ENCODE data around the gene ABCA4. TPM values are rescaled to one million over a fixed set of nuclear protein-coding genes. Genes with fewer than 3 reads are reported as not detected.

ABCA4 gene
- total RNA-seq, 1 donor from 2014 or later = 1.2 TPM

- H4K20me1 ChIP-seq (ENCODE audit: low read depth) = no peaks in the 10 kb centered on the region
- H3F3A ChIP-seq (ENCODE audit: low read depth) = no peaks in the 10 kb centered on the region
- H2AFZ ChIP-seq (replicated peaks) = no peak overlapping the region
- H3K36me3 ChIP-seq = no peaks in the 10 kb centered on the region
- peak; percentile 68 for DNase-seq (ENCODE audit: low spot score)
- Mint-ChIP-seq H3K27me3 (ENCODE audit: insufficient read depth, low read depth) (peaks cover 2% of the 10 kb centered on the region), H3K4me3 (no peak overlapping the region), H3K36me3 (no peaks in the 10 kb centered on the region), H3K9me3 (no peaks in the 10 kb centered on the region), H3K4me1 (no peaks in the 10 kb centered on the region), H3K27ac (peak overlapping the region; percentile 22)
- H3K4me2 ChIP-seq = no peak overlapping the region
- no peak overlapping the region for H3K4me3 ChIP-seq
- no peaks in the 10 kb centered on the region for H3K9me3 ChIP-seq (ENCODE audit: low read depth)
- H3K27ac ChIP-seq = no peak overlapping the region
- H3K27me3 ChIP-seq = no peaks in the 10 kb centered on the region
- TF ChIP-seq, protein P1, sequence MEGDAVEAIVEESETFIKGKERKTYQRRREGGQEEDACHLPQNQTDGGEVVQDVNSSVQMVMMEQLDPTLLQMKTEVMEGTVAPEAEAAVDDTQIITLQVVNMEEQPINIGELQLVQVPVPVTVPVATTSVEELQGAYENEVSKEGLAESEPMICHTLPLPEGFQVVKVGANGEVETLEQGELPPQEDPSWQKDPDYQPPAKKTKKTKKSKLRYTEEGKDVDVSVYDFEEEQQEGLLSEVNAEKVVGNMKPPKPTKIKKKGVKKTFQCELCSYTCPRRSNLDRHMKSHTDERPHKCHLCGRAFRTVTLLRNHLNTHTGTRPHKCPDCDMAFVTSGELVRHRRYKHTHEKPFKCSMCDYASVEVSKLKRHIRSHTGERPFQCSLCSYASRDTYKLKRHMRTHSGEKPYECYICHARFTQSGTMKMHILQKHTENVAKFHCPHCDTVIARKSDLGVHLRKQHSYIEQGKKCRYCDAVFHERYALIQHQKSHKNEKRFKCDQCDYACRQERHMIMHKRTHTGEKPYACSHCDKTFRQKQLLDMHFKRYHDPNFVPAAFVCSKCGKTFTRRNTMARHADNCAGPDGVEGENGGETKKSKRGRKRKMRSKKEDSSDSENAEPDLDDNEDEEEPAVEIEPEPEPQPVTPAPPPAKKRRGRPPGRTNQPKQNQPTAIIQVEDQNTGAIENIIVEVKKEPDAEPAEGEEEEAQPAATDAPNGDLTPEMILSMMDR (IDR thresholded peaks at IDR 0.05) = peak; percentile 76
- no peak for TF ChIP-seq EZH2 (IDR thresholded peaks at IDR 0.05)
- no peaks in the 10 kb centered on the region for H3K4me1 ChIP-seq
- no peaks in the 10 kb centered on the region for H3K79me2 ChIP-seq (ENCODE audit: low read depth)
- H3K9ac ChIP-seq = no peak overlapping the region
Measured at GRCh38 chr1:94025383-94026340, 95.3 kb downstream of the ABCA4 start.

DNA sequence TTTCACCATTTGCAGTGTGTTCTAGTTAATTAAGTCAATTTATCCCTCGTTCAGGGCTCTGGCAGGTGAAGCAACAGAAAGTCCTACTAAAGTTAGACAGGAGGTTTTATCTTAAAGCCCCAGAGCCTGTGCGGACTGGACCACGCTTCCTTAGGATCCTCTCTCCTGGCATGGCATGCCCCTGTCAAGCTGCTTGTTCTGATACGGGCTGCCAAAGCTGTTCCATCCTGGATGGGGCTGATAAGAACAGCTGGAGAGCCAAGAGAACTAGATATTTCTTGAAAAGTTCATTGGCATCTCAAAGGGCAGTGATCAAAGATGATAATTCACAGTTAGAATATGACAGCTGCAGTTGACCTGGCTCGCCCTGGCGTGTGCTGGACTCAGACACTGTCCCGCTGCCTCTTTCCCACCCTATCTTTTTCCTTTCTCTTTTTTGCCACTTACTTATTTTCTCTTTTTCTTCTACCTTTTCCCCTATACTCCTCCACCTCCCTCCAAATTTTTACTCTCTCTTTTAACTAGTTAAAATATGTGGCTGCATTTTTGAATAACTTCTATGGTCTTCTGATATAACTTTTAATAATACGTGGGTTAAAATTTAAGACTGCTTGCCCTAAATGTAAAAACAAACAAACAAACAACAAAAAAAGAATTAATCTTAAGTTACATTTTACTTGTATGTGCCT is 96.7 kb downstream of the ABCA4 start:
- H3K9me3 ChIP-seq (ENCODE audit: low read depth) = no peaks in the 10 kb centered on the region
- no peak overlapping the region for H3K9ac ChIP-seq
- H3K36me3 ChIP-seq = no peaks in the 10 kb centered on the region
- H4K20me1 ChIP-seq (ENCODE audit: low read depth) = no peaks in the 10 kb centered on the region
- H2AFZ ChIP-seq (replicated peaks) = no peak overlapping the region
- no peaks in the 10 kb centered on the region for H3K79me2 ChIP-seq (ENCODE audit: low read depth)
- H3K9me3 Mint-ChIP-seq = no peaks in the 10 kb centered on the region
- H3K4me1 Mint-ChIP-seq = no peaks in the 10 kb centered on the region
- no peak overlapping the region for H3K4me3 Mint-ChIP-seq
- H3F3A ChIP-seq (ENCODE audit: low read depth) = no peaks in the 10 kb centered on the region
- no peak for DNase-seq (ENCODE audit: low spot score)
- H3K4me1 ChIP-seq = no peaks in the 10 kb centered on the region
- no peak overlapping the region for H3K4me2 ChIP-seq
- no peak overlapping the region for H3K27ac ChIP-seq
- TF ChIP-seq EZH2 (IDR thresholded peaks at IDR 0.05) = no peak
- TF ChIP-seq, protein P1 (IDR thresholded peaks at IDR 0.05) = no peak
- no peak for TF ChIP-seq EZH2phosphoT487 (IDR thresholded peaks at IDR 0.05)
- peaks cover 2% of the 10 kb centered on the region for H3K27me3 Mint-ChIP-seq (ENCODE audit: insufficient read depth, low read depth)
- H3K4me3 ChIP-seq = no peak overlapping the region
- no peaks in the 10 kb centered on the region for H3K27me3 ChIP-seq
- H3K27ac Mint-ChIP-seq = no peak overlapping the region
- no peaks in the 10 kb centered on the region for H3K36me3 Mint-ChIP-seq

GRCh38 chr1:94022471-94023189 is 98.3 kb downstream of the ABCA4 start:
- Mint-ChIP-seq H3K4me3 (no peak overlapping the region), H3K27ac (no peak overlapping the region), H3K27me3 (ENCODE audit: insufficient read depth, low read depth) (peaks cover 2% of the 10 kb centered on the region), H3K9me3 (no peaks in the 10 kb centered on the region), H3K36me3 (no peaks in the 10 kb centered on the region), H3K4me1 (no peaks in the 10 kb centered on the region)
- Histone ChIP-seq H3K4me2 (no peak overlapping the region), H3K9me3 (ENCODE audit: low read depth) (no peaks in the 10 kb centered on the region), H3K27me3 (no peaks in the 10 kb centered on the region), H4K20me1 (ENCODE audit: low read depth) (no peaks in the 10 kb centered on the region), H3K4me3 (no peak overlapping the region), H3K4me1 (no peaks in the 10 kb centered on the region), H3K27ac (no peak overlapping the region), H3F3A (ENCODE audit: low read depth) (no peaks in the 10 kb centered on the region), H3K36me3 (no peaks in the 10 kb centered on the region), H3K9ac (no peak overlapping the region), H3K79me2 (ENCODE audit: low read depth) (no peaks in the 10 kb centered on the region), H2AFZ (replicated peaks) (no peak overlapping the region)
- TF ChIP-seq EZH2phosphoT487 (IDR thresholded peaks at IDR 0.05) (no peak), EZH2 (IDR thresholded peaks at IDR 0.05) (no peak)
- TF ChIP-seq, protein P1 (IDR thresholded peaks at IDR 0.05) = no peak
- no peak for DNase-seq (ENCODE audit: low spot score)

Measured in neural progenitor cell (in vitro differentiated cells).